T-cell (primary cell): ENCODE results near the gene NECAB2. TPM values are rescaled to one million over a fixed set of nuclear protein-coding genes. Genes with fewer than 3 reads are reported as not detected.

Experiments used
- ATAC-seq, 4 experiments: fragments of 200-7000 bp in 3 of 4; fragments of 150-1000 bp in 1 of 4; cut with Tn5 transposase; replicated peaks in 1 of 4; 1 replicate in 3 of 4; 2 replicates in 1 of 4; pipeline ENCODE4 v1.10.0; 2021; ENCODE audit warnings: moderate library complexity in 3 of 4, mild to moderate bottlenecking in 2 of 4, moderate number of reproducible peaks in 1 of 4
- CTCF ChIA-PET, 2 donors: fragments of 300-600 bp; sonication (Branson Sonifier 250); formaldehyde crosslinking; loops; one replicate each; lab custom pipeline; 2022; ENCODE audit warnings: antibody characterized with exemption in 2 of 2; lab: Charles Lee
- POLR2A ChIA-PET, 2 donors: fragments of 300-600 bp; sonication (Branson Sonifier 250); formaldehyde crosslinking; loops; one replicate each; lab custom pipeline; 2022; ENCODE audit warnings: antibody characterized with exemption in 2 of 2; lab: Charles Lee
- DNase-seq, 35 experiments: peaks; one replicate each; pipeline versions ENCODE4 v3.0.0 to v3.0.0-alpha.2; 2013 to 2023
- H3K27ac ChIP-seq: one replicate; pipeline ENCODE4 v1.5.1; 2013; ENCODE audit warnings: low read length
- H3K27me3 ChIP-seq, 2 experiments: replicated peaks in 1 of 2; 1 replicate in 1 of 2; 2 replicates in 1 of 2; pipeline versions ENCODE4 v1.6.1 to v1.7.0; 2013; ENCODE audit warnings: low read length in 1 of 2, mixed read lengths in 1 of 2; ENCODE audit not compliant: control insufficient read depth in 2 of 2, insufficient read depth in 2 of 2; ENCODE audit errors: extremely low read depth in 1 of 2
- H3K36me3 ChIP-seq, 2 donors: 1 replicate in 1 of 2; 2 replicates in 1 of 2; pipeline versions ENCODE4 v1.6.1 to v1.7.0; 2013; ENCODE audit warnings: low read length in 1 of 2; ENCODE audit not compliant: control insufficient read depth in 2 of 2, insufficient read depth in 1 of 2; ENCODE audit errors: extremely low read depth in 1 of 2
- H3K4me1 ChIP-seq, 2 experiments: 1 replicate in 1 of 2; 2 replicates in 1 of 2; pipeline versions ENCODE4 v1.6.1 to v1.7.0; 2013; ENCODE audit warnings: low read length in 2 of 2, mixed read lengths in 1 of 2; ENCODE audit not compliant: insufficient read depth in 2 of 2, control insufficient read depth in 1 of 2; ENCODE audit errors: extremely low read depth in 1 of 2
- H3K4me3 ChIP-seq, 2 donors: 1 replicate in 1 of 2; 2 replicates in 1 of 2; pipeline versions ENCODE4 v1.5.1 to v1.7.0; 2013; ENCODE audit warnings: mild to moderate bottlenecking in 2 of 2, low read length in 1 of 2, moderate library complexity in 1 of 2; ENCODE audit not compliant: control insufficient read depth in 1 of 2; ENCODE audit errors: extremely low read depth in 1 of 2
- H3K9me3 ChIP-seq: 2 replicates; pipeline ENCODE4 v1.7.0; 2013
- H3K27ac Mint-ChIP-seq, 2 donors: one replicate each; pipeline ENCODE4 v1.8.0; 2020 to 2021; ENCODE audit warnings: mild to moderate bottlenecking in 2 of 2, mixed read lengths in 2 of 2
- H3K27me3 Mint-ChIP-seq, 2 donors: one replicate each; pipeline ENCODE4 v1.8.0; 2021 to 2022; ENCODE audit warnings: mixed read lengths in 2 of 2
- H3K36me3 Mint-ChIP-seq: one replicate; pipeline ENCODE4 v1.8.0; 2021; ENCODE audit warnings: mixed read lengths
- H3K4me1 Mint-ChIP-seq, 3 donors: one replicate each; pipeline ENCODE4 v1.8.0; 2020 to 2022; ENCODE audit warnings: mixed read lengths in 3 of 3, mild to moderate bottlenecking in 1 of 3
- H3K4me3 Mint-ChIP-seq, 3 donors: one replicate each; pipeline ENCODE4 v1.8.0; 2020 to 2022; ENCODE audit warnings: mild to moderate bottlenecking in 3 of 3, mixed read lengths in 3 of 3, moderate library complexity in 3 of 3
- H3K9me3 Mint-ChIP-seq, 3 donors: one replicate each; pipeline ENCODE4 v1.8.0; 2020 to 2022; ENCODE audit warnings: mixed read lengths in 3 of 3
- WGBS: methylation state at CpG from one replicate; pipeline ENCODE4 v1.1.5; 2013; ENCODE audit warnings: missing lambda C conversion rate; ENCODE audit not compliant: insufficient coverage; 5-methylcytosine and 5-hydroxymethylcytosine counted together
- total RNA-seq, 35 experiments: library from RNA in 6 of 35; stranded (reverse) in 6 of 35; fragments of 120-200 nt in 1 of 35; gene quantifications; one replicate each; pipeline versions ENCODE4 v1.2.1 to v1.2.4 and lab custom pipeline; 2013 to 2026

NECAB2 gene
- total RNA-seq, 5 donors from 2014 or later (not counting 1 experiment from before 2014, with no cell fraction given): not detected

- Mint-ChIP-seq H3K9me3 (no peaks in the 10 kb centered on the region), H3K4me1 (peaks cover 1 to 9% (median 1%) of the 10 kb centered on the region in 3 donors), H3K27ac (no peak overlapping the region), H3K4me3 (no peak overlapping the region), H3K27me3 (peaks cover 0 to 4% of the 10 kb centered on the region in 2 donors), H3K36me3 (peaks cover 8% of the 10 kb centered on the region)
- Histone ChIP-seq H3K9me3 (no peaks in the 10 kb centered on the region), H3K4me3 (no peak overlapping the region), H3K36me3 (peaks cover 0 to 4% of the 10 kb centered on the region in 2 donors), H3K27ac (no peak overlapping the region), H3K4me1 (no peaks in the 10 kb centered on the region), H3K27me3 (peaks cover 0 to 11% of the 10 kb centered on the region in 2 experiments)
- DNase-seq: no peak
- ATAC-seq: no peak
- POLR2A ChIA-PET: no interaction called here
- CTCF ChIA-PET: no interaction called here
- 92% methylated on average over 13 of the region's 17 CpGs for WGBS
Measured at GRCh38 chr16:83931556-83931955, 36.5 kb upstream of the NECAB2 start.

- Histone ChIP-seq H3K27ac (no peak overlapping the region), H3K4me1 (no peaks in the 10 kb centered on the region), H3K27me3 (peaks cover 0 to 11% of the 10 kb centered on the region in 2 experiments), H3K36me3 (peaks cover 0 to 4% of the 10 kb centered on the region in 2 donors), H3K9me3 (no peaks in the 10 kb centered on the region), H3K4me3 (no peak overlapping the region)
- ChIA-PET POLR2A (no interaction called here), CTCF (no interaction called here)
- Mint-ChIP-seq H3K4me1 (peaks cover 0 to 11% (median 0%) of the 10 kb centered on the region in 3 donors), H3K4me3 (no peak overlapping the region), H3K27ac (no peak overlapping the region), H3K9me3 (no peaks in the 10 kb centered on the region), H3K27me3 (peaks cover 0 to 4% of the 10 kb centered on the region in 2 donors), H3K36me3 (peaks cover 13% of the 10 kb centered on the region)
- 91% methylated on average over 9 of the region's 11 CpGs for WGBS
- no peak for DNase-seq
- ATAC-seq: no peak
Measured at GRCh38 chr16:83932304-83932703, 35.7 kb upstream of the NECAB2 start.

- no peak for DNase-seq
- Histone ChIP-seq H3K36me3 (peaks cover 0 to 4% of the 10 kb centered on the region in 2 donors), H3K4me1 (no peaks in the 10 kb centered on the region), H3K27ac (no peak overlapping the region), H3K4me3 (no peak overlapping the region), H3K27me3 (peaks cover 0 to 11% of the 10 kb centered on the region in 2 experiments), H3K9me3 (no peaks in the 10 kb centered on the region)
- Mint-ChIP-seq H3K4me3 (no peak overlapping the region), H3K9me3 (no peaks in the 10 kb centered on the region), H3K4me1 (peaks cover 0 to 11% (median 0%) of the 10 kb centered on the region in 3 donors), H3K36me3 (peaks cover 17% of the 10 kb centered on the region), H3K27me3 (peaks cover 0 to 4% of the 10 kb centered on the region in 2 donors), H3K27ac (no peak overlapping the region)
- ATAC-seq: no peak
- CTCF ChIA-PET: interaction anchor here in 1 of 2 donors (0.6 kb wide), 1 partner anchor 105 kb away, joined by 9 read pairs; no protein-coding TSS in a partner anchor
- WGBS: 90% methylated on average over 22 of the region's 25 CpGs
- POLR2A ChIA-PET: no interaction called here
Measured at GRCh38 chr16:83932955-83933673, 34.9 kb upstream of the NECAB2 start.

- 87% methylated on average over 11 of the region's 28 CpGs for WGBS
- Histone ChIP-seq H3K9me3 (no peaks in the 10 kb centered on the region), H3K4me1 (no peaks in the 10 kb centered on the region), H3K27me3 (peaks cover 0 to 12% of the 10 kb centered on the region in 2 experiments), H3K4me3 (no peak overlapping the region), H3K27ac (no peak overlapping the region), H3K36me3 (no peaks in the 10 kb centered on the region)
- Mint-ChIP-seq H3K27me3 (peaks cover 0 to 4% of the 10 kb centered on the region in 2 donors), H3K36me3 (peaks cover 14% of the 10 kb centered on the region), H3K4me3 (no peak overlapping the region), H3K9me3 (no peaks in the 10 kb centered on the region), H3K27ac (no peak overlapping the region), H3K4me1 (peaks cover 0 to 11% (median under 1%) of the 10 kb centered on the region in 3 donors)
- no peak for ATAC-seq
- ChIA-PET POLR2A (no interaction called here), CTCF (interaction anchor here in 1 of 2 donors (0.6 kb wide), 1 partner anchor 106 kb away, joined by 9 read pairs; no protein-coding TSS in a partner anchor)
- DNase-seq: no peak
Measured at GRCh38 chr16:83933885-83934683, 34.0 kb upstream of the NECAB2 start.

GRCh38 chr16:83934684-83934977 lies 33.4 kb upstream of the NECAB2 start:
- WGBS: 77% methylated on average over 12 of the region's 12 CpGs
- POLR2A ChIA-PET: no interaction called here
- Histone ChIP-seq H3K27me3 (peaks cover 0 to 14% of the 10 kb centered on the region in 2 experiments), H3K36me3 (no peaks in the 10 kb centered on the region), H3K9me3 (no peaks in the 10 kb centered on the region), H3K27ac (no peak overlapping the region), H3K4me1 (no peaks in the 10 kb centered on the region), H3K4me3 (no peak overlapping the region)
- Mint-ChIP-seq H3K4me1 (peaks cover 4 to 11% (median 5%) of the 10 kb centered on the region in 3 donors), H3K9me3 (no peaks in the 10 kb centered on the region), H3K36me3 (peaks cover 14% of the 10 kb centered on the region), H3K27me3 (peaks cover 0 to 4% of the 10 kb centered on the region in 2 donors), H3K4me3 (no peak overlapping the region), H3K27ac (no peak overlapping the region)
- CTCF ChIA-PET: no interaction called here
- no peak for DNase-seq
- ATAC-seq: no peak

- ATAC-seq (no peak), DNase-seq (no peak)
- Histone ChIP-seq H3K27me3 (peaks cover 0 to 14% of the 10 kb centered on the region in 2 experiments), H3K4me3 (no peak overlapping the region), H3K27ac (no peak overlapping the region), H3K9me3 (no peaks in the 10 kb centered on the region), H3K4me1 (no peaks in the 10 kb centered on the region), H3K36me3 (no peaks in the 10 kb centered on the region)
- peaks cover 4 to 11% (median 5%) of the 10 kb centered on the region in 3 donors for H3K4me1 Mint-ChIP-seq
- no peaks in the 10 kb centered on the region for H3K9me3 Mint-ChIP-seq
- peaks cover 0 to 4% of the 10 kb centered on the region in 2 donors for H3K27me3 Mint-ChIP-seq
- WGBS: 90% methylated on average over 22 of the region's 30 CpGs
- no peak overlapping the region for H3K4me3 Mint-ChIP-seq
- H3K36me3 Mint-ChIP-seq: peaks cover 14% of the 10 kb centered on the region
- POLR2A ChIA-PET: no interaction called here
- H3K27ac Mint-ChIP-seq: no peak overlapping the region
- CTCF ChIA-PET: no interaction called here
Measured at GRCh38 chr16:83935005-83935857, 32.8 kb upstream of the NECAB2 start.
